SK-N-SH treated with all-trans-retinoic acid at 6 μM for 48 hours (cell line): ENCODE measurements around the gene BCL2L14.

Experiments used
- ATAC-seq: fragments of 200-7000 bp; cut with Tn5 transposase; 3 replicates; pipeline ENCODE4 v1.9.1; 2020; ENCODE audit warnings: mild to moderate bottlenecking, moderate library complexity
- ARNTL ChIP-seq: fragments of 450-650 bp; formaldehyde crosslinking; IDR thresholded peaks from 2 replicates; pipeline ENCODE4 v1.5.0; 2020; ENCODE audit warnings: low read depth, mild to moderate bottlenecking, moderate library complexity, borderline replicate concordance
- BACH2 ChIP-seq: fragments of 250-450 bp; sonication (Bioruptor Pico); IDR thresholded peaks from 2 replicates; pipeline ENCODE4 v1.9.0; 2021; ENCODE audit warnings: mild to moderate bottlenecking, borderline replicate concordance
- CREB5 ChIP-seq: fragments of 250-450 bp; sonication (Bioruptor Pico); IDR thresholded peaks from 2 replicates; pipeline ENCODE4 v1.5.1; 2020; ENCODE audit warnings: low read depth, mild to moderate bottlenecking, moderate library complexity
- CSDC2 ChIP-seq: fragments of 250-450 bp; sonication (Bioruptor Pico); IDR thresholded peaks from 2 replicates; pipeline ENCODE4 v1.5.0; 2020; ENCODE audit warnings: mild to moderate bottlenecking, moderate library complexity
- CSRNP3 ChIP-seq: fragments of 250-450 bp; sonication (Bioruptor Pico); IDR thresholded peaks from 2 replicates; pipeline ENCODE4 v1.5.1; 2021; ENCODE audit warnings: mild to moderate bottlenecking, moderate library complexity
- ESRRG ChIP-seq: fragments of 250-450 bp; sonication (Bioruptor Pico); IDR thresholded peaks from 2 replicates; pipeline ENCODE4 v1.6.1; 2021; ENCODE audit warnings: mild to moderate bottlenecking
- GLIS3 ChIP-seq: fragments of 250-450 bp; sonication (Bioruptor Pico); IDR thresholded peaks from 2 replicates; pipeline ENCODE4 v1.5.0; 2020; ENCODE audit warnings: mild to moderate bottlenecking, moderate library complexity
- OSR1 ChIP-seq: fragments of 250-450 bp; sonication (Bioruptor Pico); IDR thresholded peaks from 2 replicates; pipeline ENCODE4 v1.8.0; 2022; ENCODE audit warnings: moderate library complexity, mild to moderate bottlenecking, inconsistent platforms
- PATZ1 ChIP-seq: fragments of 250-450 bp; sonication (Bioruptor Pico); IDR thresholded peaks from 2 replicates; pipeline ENCODE4 v1.8.0; 2020; ENCODE audit warnings: mild to moderate bottlenecking, moderate library complexity, borderline replicate concordance
- POU6F1 ChIP-seq: fragments of 250-450 bp; sonication (Bioruptor Pico); IDR thresholded peaks from 2 replicates; pipeline ENCODE4 v1.8.0; 2021; ENCODE audit warnings: low read depth, mild to moderate bottlenecking, moderate library complexity, borderline replicate concordance
- PPARA ChIP-seq: fragments of 250-450 bp; sonication (Bioruptor Pico); IDR thresholded peaks from 2 replicates; pipeline ENCODE4 v1.5.0; 2020; ENCODE audit warnings: mild to moderate bottlenecking, borderline replicate concordance
- RARB ChIP-seq: fragments of 250-450 bp; sonication (Bioruptor Pico); IDR thresholded peaks from 2 replicates; pipeline ENCODE4 v1.8.0; 2021; ENCODE audit warnings: mild to moderate bottlenecking, moderate library complexity
- SNAI2 ChIP-seq: fragments of 250-450 bp; sonication (Bioruptor Pico); IDR thresholded peaks from 2 replicates; pipeline ENCODE4 v1.5.0; 2020; ENCODE audit warnings: mild to moderate bottlenecking, moderate library complexity
- TCF4 ChIP-seq: fragments of 250-450 bp; sonication (Bioruptor Pico); IDR thresholded peaks from 2 replicates; pipeline ENCODE4 v1.8.0; 2021; ENCODE audit warnings: mild to moderate bottlenecking, moderate library complexity, borderline replicate concordance
- TOX ChIP-seq: fragments of 250-450 bp; sonication (Bioruptor Pico); IDR thresholded peaks from 2 replicates; pipeline ENCODE4 v1.8.0; 2021; ENCODE audit warnings: mild to moderate bottlenecking, moderate library complexity, borderline replicate concordance
- TSHZ2 ChIP-seq: fragments of 250-450 bp; sonication (Bioruptor Pico); IDR thresholded peaks from 2 replicates; pipeline ENCODE4 v1.5.0; 2020; ENCODE audit warnings: mild to moderate bottlenecking, moderate library complexity
- ZC3H10 ChIP-seq: fragments of 250-450 bp; sonication (Bioruptor Pico); IDR thresholded peaks from 2 replicates; pipeline ENCODE4 v1.5.1; 2021; ENCODE audit warnings: mild to moderate bottlenecking, moderate library complexity
- ZFP3 ChIP-seq: fragments of 250-450 bp; sonication (Bioruptor Pico); IDR thresholded peaks from 2 replicates; pipeline ENCODE4 v1.5.0; 2020; ENCODE audit warnings: mild to moderate bottlenecking, moderate library complexity
- ZFP30 ChIP-seq: fragments of 450-650 bp; formaldehyde crosslinking; IDR thresholded peaks from 2 replicates; pipeline ENCODE4 v1.5.0; 2022; ENCODE audit warnings: mild to moderate bottlenecking, moderate library complexity
- ZNF70 ChIP-seq: fragments of 450-650 bp; formaldehyde crosslinking; IDR thresholded peaks from 2 replicates; pipeline ENCODE4 v1.5.0; 2020; ENCODE audit warnings: mild to moderate bottlenecking, moderate library complexity

BCL2L14 gene

GRCh38 chr12:12070674-12071656 lies at the start of gene BCL2L14:
TSS of gene BCL2L14 (plus strand) at chr12:12070939. CDS start at chr12:12079306, 8,367 bp downstream.
- no peak for TF ChIP-seq PATZ1 (CRISPR knock-in tag)
- no peak for TF ChIP-seq ZFP3
- TF ChIP-seq GLIS3 (CRISPR knock-in tag) = no peak
- ATAC-seq = peak; percentile 51

- no peak for ATAC-seq
- no peak for TF ChIP-seq ZFP30 (CRISPR knock-in tag)
- TF ChIP-seq ESRRG (CRISPR knock-in tag) = no peak
- TF ChIP-seq OSR1 (CRISPR knock-in tag) = no peak
- no peak for TF ChIP-seq ZC3H10
- TF ChIP-seq TOX (CRISPR knock-in tag) = no peak
- no peak for TF ChIP-seq PATZ1 (CRISPR knock-in tag)
- no peak for TF ChIP-seq ARNTL
- no peak for TF ChIP-seq RARB (CRISPR knock-in tag)
- no peak for TF ChIP-seq ZNF70 (CRISPR knock-in tag)
- TF ChIP-seq TCF4 (CRISPR knock-in tag) = no peak
- TF ChIP-seq PPARA (CRISPR knock-in tag) = no peak
- no peak for TF ChIP-seq CSRNP3
- TF ChIP-seq ZFP3 = no peak
Observed at GRCh38 chr12:12022306-12022936, 48.3 kb upstream of the BCL2L14 start.

GRCh38 chr12:12023456-12023855 lies 47.3 kb upstream of the BCL2L14 start:
- ATAC-seq = no peak
- no peak for TF ChIP-seq CSRNP3
- no peak for TF ChIP-seq CSDC2 (CRISPR knock-in tag)
- TF ChIP-seq ZFP30 (CRISPR knock-in tag) = no peak
- no peak for TF ChIP-seq ZC3H10
- TF ChIP-seq CREB5 (CRISPR knock-in tag) = no peak
- TF ChIP-seq OSR1 (CRISPR knock-in tag) = no peak
- no peak for TF ChIP-seq BACH2
- TF ChIP-seq ZFP3 = no peak
- no peak for TF ChIP-seq GLIS3 (CRISPR knock-in tag)
- TF ChIP-seq TSHZ2 (CRISPR knock-in tag) = no peak
- TF ChIP-seq ESRRG (CRISPR knock-in tag) = no peak
- no peak for TF ChIP-seq PATZ1 (CRISPR knock-in tag)
- no peak for TF ChIP-seq RARB (CRISPR knock-in tag)
- no peak for TF ChIP-seq SNAI2
- no peak for TF ChIP-seq ARNTL
- no peak for TF ChIP-seq POU6F1 (CRISPR knock-in tag)
